Raji (cell line): ENCODE data around the gene CASKIN2.

Experiments used
- POLR2A ChIP-seq: IDR thresholded peaks from 2 replicates; pipeline ENCODE4 v1.6.1; 2011; ENCODE audit warnings: low read depth, low read length, control low read depth; ENCODE audit not compliant: insufficient read depth

Gene CASKIN2

GRCh38 chr17:75514919-75515495 lies 330 bp downstream of the CASKIN2 start:
- no peak for TF ChIP-seq POLR2A

DNA sequence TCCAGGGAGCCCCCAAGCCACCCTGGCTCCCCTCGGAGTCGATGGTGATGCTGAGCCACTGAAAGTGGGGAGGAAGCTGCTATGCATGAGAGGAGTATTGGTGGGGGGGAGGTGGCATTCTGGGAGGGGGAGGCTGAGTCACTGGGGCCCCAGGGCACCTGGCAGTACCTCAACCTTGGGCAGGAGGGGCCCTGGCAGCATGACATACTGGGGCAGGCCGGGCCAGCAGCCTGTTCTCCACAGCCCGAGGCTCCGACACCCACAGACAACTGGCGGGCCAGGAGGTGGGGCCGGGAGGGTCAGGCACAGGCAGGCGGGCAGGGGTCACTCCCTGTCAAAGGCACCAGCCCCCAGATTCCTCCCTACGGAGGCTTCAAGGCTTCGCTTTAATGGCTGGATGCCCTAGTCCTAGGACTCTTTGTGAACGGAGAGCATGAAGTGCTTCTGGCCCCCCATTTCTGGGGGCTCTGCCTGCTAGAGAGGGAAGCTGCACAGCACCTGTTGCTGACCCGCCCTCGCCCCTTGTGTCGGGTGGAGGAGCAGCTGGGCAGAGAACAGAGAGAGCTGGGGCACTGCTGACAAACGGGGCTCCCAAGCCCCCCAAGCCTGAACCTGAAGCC lies 928 bp downstream of the CASKIN2 start:
- no peak for TF ChIP-seq POLR2A

DNA sequence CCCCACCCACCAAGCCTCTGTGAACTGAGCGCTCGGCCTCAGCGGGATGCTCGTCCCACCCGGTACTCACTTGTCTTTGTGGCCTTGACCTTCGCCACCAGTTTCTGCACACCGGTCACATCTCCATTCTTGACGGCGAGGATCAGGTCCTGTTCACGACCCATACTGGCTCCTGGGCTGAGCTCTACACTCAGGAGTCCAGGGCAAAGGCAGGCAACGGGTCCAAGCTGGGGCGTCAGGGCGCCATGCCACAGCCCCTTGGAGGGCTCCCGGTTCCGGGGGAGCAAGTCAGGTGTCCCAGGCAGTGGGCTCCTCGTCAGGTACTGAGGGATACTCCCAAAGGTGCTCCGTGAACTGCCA lies 1.7 kb downstream of the CASKIN2 start:
- no peak for TF ChIP-seq POLR2A

DNA sequence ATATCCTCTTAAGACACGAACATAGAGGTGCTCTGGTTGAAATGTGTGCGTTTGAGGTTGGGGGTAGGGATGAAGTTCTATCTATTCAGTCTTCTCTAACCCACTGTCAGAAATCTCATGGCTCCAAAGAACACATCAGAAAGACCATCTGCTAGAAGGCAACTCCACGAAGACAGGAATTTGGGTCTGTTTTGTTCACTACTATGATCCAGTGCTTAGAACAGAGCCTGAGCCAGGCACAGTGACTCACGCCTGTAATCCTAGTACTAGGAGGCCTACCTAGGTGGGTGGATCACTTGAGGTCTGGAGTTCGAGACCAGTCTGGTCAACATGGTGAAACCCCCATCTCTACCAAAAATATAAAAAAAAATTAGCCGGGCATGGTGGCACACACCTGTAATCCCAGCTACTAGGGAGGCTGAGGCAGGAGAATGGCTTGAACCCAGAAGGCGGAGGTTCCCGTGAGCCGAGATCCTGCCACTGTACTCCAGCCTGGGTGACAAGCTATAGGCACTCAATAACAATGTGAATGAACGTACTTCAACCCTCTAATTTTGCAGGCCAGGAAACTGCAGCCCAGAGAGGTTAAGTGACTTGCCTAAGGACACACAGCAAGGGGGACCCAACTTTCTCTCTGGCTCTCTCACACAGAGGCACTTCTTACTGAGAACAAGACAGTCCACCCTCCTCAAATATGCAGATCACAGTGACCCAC lies 2.3 kb downstream of the CASKIN2 start:
- no peak for TF ChIP-seq POLR2A

DNA sequence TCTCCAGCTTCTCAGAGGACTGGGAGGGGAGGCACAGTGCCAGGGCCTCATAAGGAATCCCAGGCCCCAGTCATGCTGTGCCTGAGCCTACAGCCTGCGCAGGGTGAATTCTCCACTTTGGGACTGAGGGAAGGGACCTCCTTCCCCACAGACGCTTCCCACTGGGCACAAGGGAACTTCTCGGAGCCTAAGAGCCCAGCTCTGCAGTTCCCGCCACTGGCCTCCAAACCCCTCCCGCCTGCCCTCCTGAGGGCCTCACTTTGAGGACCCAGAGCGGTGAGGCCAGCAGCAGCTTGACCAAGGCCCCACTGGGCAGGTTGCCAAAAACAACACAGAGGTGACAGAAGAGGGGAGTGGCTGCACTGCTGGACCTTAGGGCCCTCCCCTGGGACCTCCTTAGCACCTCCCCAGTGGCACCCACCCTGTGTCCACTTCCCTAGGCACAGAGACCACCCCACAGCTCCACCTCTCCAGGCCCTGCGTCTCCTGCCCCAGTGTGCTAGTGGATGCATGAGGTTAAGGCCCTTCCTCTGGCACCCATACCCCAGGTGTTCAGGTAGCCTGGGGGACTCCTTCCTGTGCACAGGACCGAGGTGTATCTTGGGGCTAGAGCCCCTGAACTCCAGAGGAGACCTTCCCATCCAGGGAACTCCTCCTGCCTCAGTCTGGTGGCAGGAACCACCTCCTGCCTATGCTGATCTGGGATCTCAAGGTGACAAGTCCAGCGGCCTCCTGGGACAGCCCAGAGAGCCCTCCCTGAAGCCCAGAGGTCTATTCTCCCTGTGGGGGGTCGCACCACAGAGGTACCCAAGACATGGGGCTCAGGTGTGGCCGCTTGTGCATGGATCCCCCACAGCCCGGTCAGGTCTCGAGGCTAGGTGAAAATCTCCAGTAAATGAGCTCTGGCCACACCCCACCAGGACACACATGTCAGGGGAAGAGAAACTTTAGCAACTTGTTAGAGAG lies 3.4 kb downstream of the CASKIN2 start:
- no peak for TF ChIP-seq POLR2A

GRCh38 chr17:75511270-75511609 lies 4.1 kb downstream of the CASKIN2 start:
- no peak for TF ChIP-seq POLR2A

GRCh38 chr17:75509528-75510258 lies 5.6 kb downstream of the CASKIN2 start:
- TF ChIP-seq POLR2A, result no peak

GRCh38 chr17:75508931-75509361 lies 6.4 kb downstream of the CASKIN2 start:
- no peak for TF ChIP-seq POLR2A

GRCh38 chr17:75507733-75508719 lies 7.3 kb downstream of the CASKIN2 start:
- no peak for TF ChIP-seq POLR2A

GRCh38 chr17:75506888-75507287 lies 8.4 kb downstream of the CASKIN2 start:
- TF ChIP-seq POLR2A, result no peak

DNA sequence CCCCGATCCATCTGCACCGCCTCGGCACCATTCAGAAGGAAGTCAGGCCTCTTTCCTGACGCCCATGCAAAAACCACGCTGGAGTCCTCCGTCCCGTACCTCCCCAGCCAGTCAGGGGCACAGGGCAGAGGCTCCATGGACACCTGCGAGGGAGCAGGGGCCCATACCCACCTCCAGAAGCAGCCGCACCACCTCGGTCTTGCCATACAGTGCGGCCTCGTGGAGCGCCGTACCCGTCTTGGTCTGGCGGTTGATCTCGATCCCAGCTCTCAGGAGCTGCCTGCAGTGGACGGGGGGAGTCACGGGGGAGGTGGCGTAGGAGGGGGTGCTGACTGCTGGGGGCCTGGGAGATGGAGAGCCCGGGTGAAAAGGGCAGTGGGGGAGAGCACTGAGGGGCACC lies 9.2 kb downstream of the CASKIN2 start:
- no peak for TF ChIP-seq POLR2A

GRCh38 chr17:75505640-75506039 lies 9.7 kb downstream of the CASKIN2 start:
- no peak for TF ChIP-seq POLR2A

GRCh38 chr17:75505152-75505409 lies 10.3 kb downstream of the CASKIN2 start:
- no peak for TF ChIP-seq POLR2A
